Karpas-422 (cell line): ENCODE measurements around the gene SPTB. TPM values are rescaled to one million over a fixed set of nuclear protein-coding genes. Genes with fewer than 3 reads are reported as not detected.

Experiments
- DNase-seq: peaks from one replicate; pipeline ENCODE4 v3.0.0-alpha.2; 2015
- H2AFZ ChIP-seq: fragments of 200-600 bp; sonication (generic); 2 replicates; pipeline ENCODE4 v1.6.1; 2014; ENCODE audit warnings: antibody characterized with exemption, low read length, mixed read lengths
- H3K27ac ChIP-seq: fragments of 200-600 bp; sonication (generic); 2 replicates; pipeline ENCODE4 v1.5.1; 2014; ENCODE audit warnings: mild to moderate bottlenecking, low read length, moderate library complexity
- H3K27me3 ChIP-seq: fragments of 200-600 bp; sonication (generic); 2 replicates; pipeline ENCODE4 v1.6.1; 2014; ENCODE audit warnings: low read length, mixed read lengths
- H3K36me3 ChIP-seq: fragments of 200-600 bp; sonication (generic); 2 replicates; pipeline ENCODE4 v1.6.1; 2014; ENCODE audit warnings: low read length, mixed read lengths; ENCODE audit not compliant: insufficient read depth
- H3K4me1 ChIP-seq: fragments of 200-600 bp; sonication (generic); 2 replicates; pipeline ENCODE4 v1.6.1; 2014; ENCODE audit warnings: mild to moderate bottlenecking, low read length, mixed read lengths
- H3K4me2 ChIP-seq: fragments of 200-600 bp; sonication (generic); 2 replicates; pipeline ENCODE4 v1.6.1; 2014; ENCODE audit warnings: low read length, low read depth, mild to moderate bottlenecking; ENCODE audit not compliant: poor library complexity, severe bottlenecking
- H3K4me3 ChIP-seq: fragments of 200-600 bp; sonication (generic); 2 replicates; pipeline ENCODE4 v1.5.1; 2014; ENCODE audit warnings: mild to moderate bottlenecking, antibody characterized with exemption, low read length, mixed read lengths
- H3K79me2 ChIP-seq: fragments of 200-600 bp; sonication (generic); 2 replicates; pipeline ENCODE4 v1.6.1; 2014; ENCODE audit warnings: mild to moderate bottlenecking, low read length, mixed read lengths
- H3K9ac ChIP-seq: fragments of 200-600 bp; sonication (generic); 2 replicates; pipeline ENCODE4 v1.6.0; 2014; ENCODE audit warnings: low read length
- H3K9me2 ChIP-seq: fragments of 200-600 bp; sonication (generic), shearing (Covaris generic); replicated peaks from 2 replicates; pipeline ENCODE4 v1.6.0; 2014; ENCODE audit warnings: mild to moderate bottlenecking, low read length, moderate library complexity; ENCODE audit not compliant: insufficient read depth
- H3K9me3 ChIP-seq: fragments of 300-700, 200-600 bp; sonication (generic); 2 replicates; pipeline ENCODE4 v1.6.1; 2014; ENCODE audit warnings: low read length, mixed read lengths
- H4K20me1 ChIP-seq: fragments of 200-600 bp; sonication (generic); 2 replicates; pipeline ENCODE4 v1.6.1; 2014; ENCODE audit warnings: mild to moderate bottlenecking, antibody characterized with exemption, low read length, low read depth; ENCODE audit not compliant: insufficient read depth
- total RNA-seq: library from RNA; depleted of rRNA; stranded (reverse); fragments of >200 nt; shearing (Covaris generic); gene quantifications from 2 replicates; pipeline ENCODE4 v1.2.3, GENCODE V29; 2014; ENCODE audit warnings: low replicate concordance

SPTB gene
- total RNA-seq, 1 experiment from 2014 or later: not detected

GRCh38 chr14:64867182-64867581 lies 12.5 kb downstream of the SPTB start:
- Histone ChIP-seq H3K4me3 (no peak overlapping the region), H2AFZ (no peak overlapping the region), H4K20me1 (no peaks in the 10 kb centered on the region), H3K9me2 (no peaks in the 10 kb centered on the region), H3K9me3 (no peaks in the 10 kb centered on the region), H3K9ac (no peak overlapping the region), H3K4me1 (peaks cover 11% of the 10 kb centered on the region; the same call in 1 of the 2 replicates), H3K27me3 (no peaks in the 10 kb centered on the region), H3K79me2 (no peaks in the 10 kb centered on the region), H3K4me2 (no peak overlapping the region), H3K36me3 (no peaks in the 10 kb centered on the region), H3K27ac (no peak overlapping the region)
- DNase-seq: no peak

- H3K27ac ChIP-seq: no peak overlapping the region
Measured at GRCh38 chr14:64865992-64866391, 13.7 kb downstream of the SPTB start.

GRCh38 chr14:64865109-64865508 lies 14.6 kb downstream of the SPTB start:
- Histone ChIP-seq H3K9me2 (no peaks in the 10 kb centered on the region), H3K4me1 (peaks cover 8% of the 10 kb centered on the region; the same call in 1 of the 2 replicates), H2AFZ (no peak overlapping the region), H4K20me1 (no peaks in the 10 kb centered on the region), H3K27me3 (no peaks in the 10 kb centered on the region), H3K9me3 (no peaks in the 10 kb centered on the region), H3K79me2 (no peaks in the 10 kb centered on the region), H3K27ac (no peak overlapping the region), H3K4me3 (no peak overlapping the region), H3K4me2 (no peak overlapping the region), H3K9ac (no peak overlapping the region), H3K36me3 (no peaks in the 10 kb centered on the region)
- DNase-seq: no peak

More at GRCh38 chr14:64865992-64866391, 13.7 kb downstream of the SPTB start:
- DNase-seq: no peak
- Histone ChIP-seq H3K9ac (no peak overlapping the region), H3K4me3 (no peak overlapping the region), H3K4me1 (peaks cover 11% of the 10 kb centered on the region; the same call in 1 of the 2 replicates), H3K79me2 (no peaks in the 10 kb centered on the region), H3K27me3 (no peaks in the 10 kb centered on the region), H3K9me3 (no peaks in the 10 kb centered on the region), H3K9me2 (no peaks in the 10 kb centered on the region), H3K36me3 (no peaks in the 10 kb centered on the region), H3K4me2 (no peak overlapping the region), H2AFZ (no peak overlapping the region), H4K20me1 (no peaks in the 10 kb centered on the region)

- DNase-seq: no peak
- H3K4me3 ChIP-seq: no peak overlapping the region
- no peaks in the 10 kb centered on the region for H3K27me3 ChIP-seq
- no peaks in the 10 kb centered on the region for H3K9me2 ChIP-seq
- H3K79me2 ChIP-seq: no peaks in the 10 kb centered on the region
- no peak overlapping the region for H2AFZ ChIP-seq
- no peaks in the 10 kb centered on the region for H3K36me3 ChIP-seq
- no peaks in the 10 kb centered on the region for H3K9me3 ChIP-seq
- H3K9ac ChIP-seq: no peak overlapping the region
- H4K20me1 ChIP-seq: no peaks in the 10 kb centered on the region
- no peak overlapping the region for H3K27ac ChIP-seq
- no peak overlapping the region for H3K4me2 ChIP-seq
- H3K4me1 ChIP-seq: peaks cover 6% of the 10 kb centered on the region; the same call in 1 of the 2 replicates
Measured at GRCh38 chr14:64864258-64864657, 15.4 kb downstream of the SPTB start.

GRCh38 chr14:64861916-64862315 lies 17.8 kb downstream of the SPTB start:
- H3K79me2 ChIP-seq: no peaks in the 10 kb centered on the region
- no peaks in the 10 kb centered on the region for H4K20me1 ChIP-seq
- no peak overlapping the region for H3K27ac ChIP-seq
- no peak for DNase-seq
- no peaks in the 10 kb centered on the region for H3K9me3 ChIP-seq
- no peak overlapping the region for H3K9ac ChIP-seq
- H2AFZ ChIP-seq: no peak overlapping the region
- no peaks in the 10 kb centered on the region for H3K36me3 ChIP-seq
- H3K4me1 ChIP-seq: peaks cover 6% of the 10 kb centered on the region; the same call in 1 of the 2 replicates
- H3K27me3 ChIP-seq: no peaks in the 10 kb centered on the region
- no peak overlapping the region for H3K4me3 ChIP-seq
- H3K9me2 ChIP-seq: no peaks in the 10 kb centered on the region
- no peak overlapping the region for H3K4me2 ChIP-seq

GRCh38 chr14:64860039-64860438 lies 19.7 kb downstream of the SPTB start:
- H3K9me2 ChIP-seq: no peaks in the 10 kb centered on the region
- no peak overlapping the region for H3K4me2 ChIP-seq

GRCh38 chr14:64857979-64858744 lies 21.5 kb downstream of the SPTB start:
- Histone ChIP-seq H3K79me2 (no peaks in the 10 kb centered on the region), H3K9me2 (no peaks in the 10 kb centered on the region)

More at GRCh38 chr14:64860039-64860438, 19.7 kb downstream of the SPTB start:
- H3K79me2 ChIP-seq: no peaks in the 10 kb centered on the region
- H3K9me3 ChIP-seq: no peaks in the 10 kb centered on the region
- H3K27ac ChIP-seq: no peak overlapping the region
- H3K27me3 ChIP-seq: no peaks in the 10 kb centered on the region
- H3K4me1 ChIP-seq: peaks cover 5% of the 10 kb centered on the region
- no peak overlapping the region for H3K4me3 ChIP-seq
- H2AFZ ChIP-seq: no peak overlapping the region
- no peaks in the 10 kb centered on the region for H3K36me3 ChIP-seq
- DNase-seq: no peak
- no peaks in the 10 kb centered on the region for H4K20me1 ChIP-seq
- no peak overlapping the region for H3K9ac ChIP-seq

GRCh38 chr14:64856529-64857445 lies 22.9 kb downstream of the SPTB start:
- no peak overlapping the region for H3K9ac ChIP-seq
- H3K9me2 ChIP-seq: no peaks in the 10 kb centered on the region
- no peaks in the 10 kb centered on the region for H3K79me2 ChIP-seq
- no peaks in the 10 kb centered on the region for H4K20me1 ChIP-seq
- H2AFZ ChIP-seq: no peak overlapping the region
- peaks cover 3% of the 10 kb centered on the region; the same call in 1 of the 2 replicates for H3K4me1 ChIP-seq
- H3K4me3 ChIP-seq: no peak overlapping the region
- no peak overlapping the region for H3K27ac ChIP-seq
- H3K4me2 ChIP-seq: no peak overlapping the region
- no peaks in the 10 kb centered on the region for H3K27me3 ChIP-seq
- H3K9me3 ChIP-seq: no peaks in the 10 kb centered on the region
- no peak for DNase-seq
- no peaks in the 10 kb centered on the region for H3K36me3 ChIP-seq

More at GRCh38 chr14:64857979-64858744, 21.5 kb downstream of the SPTB start:
- Histone ChIP-seq H3K4me3 (no peak overlapping the region), H3K4me2 (no peak overlapping the region), H3K9ac (no peak overlapping the region), H3K36me3 (no peaks in the 10 kb centered on the region), H2AFZ (no peak overlapping the region), H3K4me1 (peaks cover 3% of the 10 kb centered on the region; the same call in 1 of the 2 replicates), H3K27ac (no peak overlapping the region), H4K20me1 (no peaks in the 10 kb centered on the region), H3K27me3 (no peaks in the 10 kb centered on the region), H3K9me3 (no peaks in the 10 kb centered on the region)
- no peak for DNase-seq
